Mesothelial cell of epicardium (in vitro differentiated cells): ENCODE measurements around the gene NME7. TPM values are rescaled to one million over a fixed set of nuclear protein-coding genes. Genes with fewer than 3 reads are reported as not detected.
A peak's percentile ranks its signal among the peaks of the same experiment; 100 is the strongest.

Source experiments
- DNase-seq, 2 experiments: peaks; one replicate each; pipeline ENCODE4 v3.0.0; 2021; ENCODE audit warnings: low spot score in 2 of 2; ENCODE audit not compliant: unreplicated experiment in 2 of 2
- H3K27ac Mint-ChIP-seq: 2 replicates; pipeline ENCODE4 v1.8.0; 2021; ENCODE audit warnings: mixed read lengths
- H3K27me3 Mint-ChIP-seq: 2 replicates; pipeline ENCODE4 v1.8.0; 2021; ENCODE audit warnings: low read depth, mixed read lengths
- H3K36me3 Mint-ChIP-seq: 2 replicates; pipeline ENCODE4 v1.8.0; 2021; ENCODE audit warnings: mixed read lengths
- H3K4me1 Mint-ChIP-seq: 2 replicates; pipeline ENCODE4 v1.8.0; 2021; ENCODE audit warnings: mixed read lengths
- H3K4me3 Mint-ChIP-seq: 2 replicates; pipeline ENCODE4 v1.8.0; 2021; ENCODE audit warnings: mild to moderate bottlenecking, moderate library complexity, mixed read lengths
- H3K9me3 Mint-ChIP-seq: 2 replicates; pipeline ENCODE4 v1.8.0; 2021; ENCODE audit warnings: mixed read lengths
- CTCF ChIP-seq: fragments of 200-600 bp; sonication (generic); IDR thresholded peaks from one replicate; pipeline ENCODE4 v1.5.0; 2021; ENCODE audit warnings: antibody characterized with exemption; ENCODE audit not compliant: unreplicated experiment
- total RNA-seq: library from RNA; stranded (reverse); gene quantifications from 3 replicates; pipeline ENCODE4 v1.2.1, GENCODE V29; 2021

NME7 gene
- total RNA-seq, 1 donor from 2014 or later, result 28.9 TPM

DNA sequence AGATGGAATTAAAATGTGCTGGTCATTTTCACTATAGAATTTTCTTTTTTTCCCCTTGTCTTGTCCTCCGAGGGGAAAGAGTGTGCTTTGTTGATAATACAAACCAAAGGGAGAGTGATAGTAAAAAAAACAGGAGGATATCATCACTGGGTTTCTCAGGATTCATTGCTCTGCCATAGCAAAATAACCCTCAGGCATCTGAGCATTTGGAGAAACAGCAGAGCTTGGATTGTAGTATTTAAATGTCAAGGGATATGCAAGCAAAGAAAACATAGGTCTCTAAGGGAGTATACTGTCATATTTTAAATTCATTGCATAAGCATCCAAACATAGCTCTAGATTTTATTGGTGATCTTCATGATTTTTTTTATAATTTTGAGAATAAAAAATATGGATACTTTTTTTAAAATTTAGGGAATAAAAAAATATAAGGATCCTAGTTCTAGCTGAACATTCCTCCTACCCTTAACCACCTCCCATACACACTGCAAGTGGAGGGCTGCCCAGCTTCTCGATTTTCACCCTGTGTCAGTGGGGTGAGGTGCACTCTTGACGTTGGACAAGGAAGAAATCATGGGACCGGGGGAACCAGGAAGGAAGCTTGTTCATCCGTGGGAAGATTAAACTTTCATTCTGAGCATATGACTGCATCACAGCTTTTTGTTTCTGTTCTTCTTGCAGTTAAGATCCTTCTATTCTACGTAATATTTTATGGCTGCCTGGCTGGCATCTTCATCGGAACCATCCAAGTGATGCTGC is 256.7 kb downstream of the NME7 start:
- H3K36me3 Mint-ChIP-seq, result peaks cover 12% of the 10 kb centered on the region
- no peak for DNase-seq
- no peaks in the 10 kb centered on the region for H3K9me3 Mint-ChIP-seq
- peak overlapping the region; percentile 90 for H3K27ac Mint-ChIP-seq
- H3K4me3 Mint-ChIP-seq, result peak overlapping the region; percentile 84
- TF ChIP-seq CTCF, result no peak
- H3K4me1 Mint-ChIP-seq, result peaks cover 67% of the 10 kb centered on the region
- no peaks in the 10 kb centered on the region for H3K27me3 Mint-ChIP-seq

- no peak for TF ChIP-seq CTCF
- DNase-seq, result no peak
- Mint-ChIP-seq H3K27ac (peak overlapping the region; percentile 86), H3K36me3 (peaks cover 12% of the 10 kb centered on the region), H3K9me3 (no peaks in the 10 kb centered on the region), H3K27me3 (no peaks in the 10 kb centered on the region), H3K4me1 (peaks cover 64% of the 10 kb centered on the region), H3K4me3 (peak overlapping the region; percentile 84)
Measured at GRCh38 chr1:169110236-169110635, 257.4 kb downstream of the NME7 start.

- no peak for DNase-seq
- H3K9me3 Mint-ChIP-seq, result no peaks in the 10 kb centered on the region
- H3K4me3 Mint-ChIP-seq, result peak overlapping the region; percentile 84
- peaks cover 68% of the 10 kb centered on the region for H3K4me1 Mint-ChIP-seq
- peak overlapping the region; percentile 86 for H3K27ac Mint-ChIP-seq
- peaks cover 12% of the 10 kb centered on the region for H3K36me3 Mint-ChIP-seq
- no peaks in the 10 kb centered on the region for H3K27me3 Mint-ChIP-seq
- no peak for TF ChIP-seq CTCF
Measured at GRCh38 chr1:169109561-169110134, 257.9 kb downstream of the NME7 start.

GRCh38 chr1:169108863-169109560 is 258.6 kb downstream of the NME7 start:
- H3K9me3 Mint-ChIP-seq, result no peaks in the 10 kb centered on the region
- H3K4me1 Mint-ChIP-seq, result peaks cover 66% of the 10 kb centered on the region
- no peak for DNase-seq
- peak overlapping the region; percentile 86 for H3K27ac Mint-ChIP-seq
- TF ChIP-seq CTCF, result no peak
- peak overlapping the region; percentile 84 for H3K4me3 Mint-ChIP-seq
- peaks cover 9% of the 10 kb centered on the region for H3K36me3 Mint-ChIP-seq
- no peaks in the 10 kb centered on the region for H3K27me3 Mint-ChIP-seq

- Mint-ChIP-seq H3K9me3 (no peaks in the 10 kb centered on the region), H3K36me3 (peaks cover 9% of the 10 kb centered on the region), H3K27ac (peak overlapping the region; percentile 86), H3K4me3 (peak overlapping the region; percentile 84), H3K27me3 (no peaks in the 10 kb centered on the region), H3K4me1 (peaks cover 60% of the 10 kb centered on the region)
- no peak for TF ChIP-seq CTCF
- no peak for DNase-seq
Measured at GRCh38 chr1:169108223-169108622, 259.4 kb downstream of the NME7 start.
